Endothelial cell of umbilical vein (primary cell): ENCODE results near the gene TRERF1.

Experiments
- EZH2 ChIP-seq: IDR thresholded peaks from 2 replicates; pipeline ENCODE4 v1.6.1; 2012; ENCODE audit warnings: borderline replicate concordance, low read depth, mild to moderate bottlenecking, moderate library complexity, low read length, inconsistent platforms; ENCODE audit not compliant: severe bottlenecking
- POLR2A ChIP-seq: IDR thresholded peaks from 2 replicates; pipeline ENCODE4 v1.6.1; 2012; ENCODE audit warnings: low read depth, mild to moderate bottlenecking, control low read depth, low read length
- POLR2AphosphoS5 ChIP-seq: IDR thresholded peaks from 2 replicates; pipeline ENCODE4 v1.6.1; 2012; ENCODE audit warnings: low read depth, mild to moderate bottlenecking, control low read depth, low read length, moderate library complexity; ENCODE audit not compliant: insufficient read depth
- TF ChIP-seq, protein P1 (sequence below), 2 donors: IDR thresholded peaks; 1 replicate in 1 of 2; 2 replicates in 1 of 2; pipeline ENCODE4 v1.5.1; 2011; ENCODE audit warnings: low read length in 2 of 2, mild to moderate bottlenecking in 2 of 2, moderate library complexity in 2 of 2, control low read depth in 1 of 2, inconsistent platforms in 1 of 2, low read depth in 1 of 2; ENCODE audit not compliant: insufficient read depth in 1 of 2; ENCODE audit errors: extremely low read depth in 1 of 2

DNA sequence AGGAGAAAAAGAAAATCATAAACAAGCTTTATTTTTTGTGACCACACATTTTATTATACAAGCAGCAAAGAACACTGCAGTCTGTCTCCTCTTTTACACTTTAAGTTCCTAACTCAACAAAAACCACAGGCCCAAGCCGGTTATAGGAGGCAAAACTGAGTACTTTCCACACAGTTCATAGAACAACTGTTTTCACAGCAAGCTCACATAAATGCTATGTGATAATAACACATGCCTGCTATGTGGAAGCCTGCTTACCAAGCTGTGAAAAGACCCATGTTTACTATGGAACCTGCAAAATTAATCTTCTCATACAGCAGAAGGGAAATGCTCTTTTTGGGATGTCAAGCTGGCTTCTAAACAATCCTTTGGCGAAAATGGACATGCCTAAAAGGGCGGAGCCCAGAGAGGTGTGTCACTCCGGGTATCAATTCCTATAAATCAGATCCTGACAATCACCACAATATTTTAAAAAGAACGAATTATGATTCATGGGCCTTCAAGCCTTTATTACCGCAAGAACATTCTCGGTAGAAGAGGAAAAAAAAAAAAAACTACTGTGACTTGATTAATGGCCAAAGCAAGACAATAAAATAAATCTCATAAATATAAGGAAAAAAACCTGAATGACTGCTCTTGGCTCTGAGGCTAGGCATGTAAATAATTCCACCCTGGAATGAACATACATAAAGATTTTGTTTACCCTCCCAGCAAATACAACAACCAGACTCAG is 2.6 kb downstream of the TRERF1 start:
- TF ChIP-seq, protein P1, sequence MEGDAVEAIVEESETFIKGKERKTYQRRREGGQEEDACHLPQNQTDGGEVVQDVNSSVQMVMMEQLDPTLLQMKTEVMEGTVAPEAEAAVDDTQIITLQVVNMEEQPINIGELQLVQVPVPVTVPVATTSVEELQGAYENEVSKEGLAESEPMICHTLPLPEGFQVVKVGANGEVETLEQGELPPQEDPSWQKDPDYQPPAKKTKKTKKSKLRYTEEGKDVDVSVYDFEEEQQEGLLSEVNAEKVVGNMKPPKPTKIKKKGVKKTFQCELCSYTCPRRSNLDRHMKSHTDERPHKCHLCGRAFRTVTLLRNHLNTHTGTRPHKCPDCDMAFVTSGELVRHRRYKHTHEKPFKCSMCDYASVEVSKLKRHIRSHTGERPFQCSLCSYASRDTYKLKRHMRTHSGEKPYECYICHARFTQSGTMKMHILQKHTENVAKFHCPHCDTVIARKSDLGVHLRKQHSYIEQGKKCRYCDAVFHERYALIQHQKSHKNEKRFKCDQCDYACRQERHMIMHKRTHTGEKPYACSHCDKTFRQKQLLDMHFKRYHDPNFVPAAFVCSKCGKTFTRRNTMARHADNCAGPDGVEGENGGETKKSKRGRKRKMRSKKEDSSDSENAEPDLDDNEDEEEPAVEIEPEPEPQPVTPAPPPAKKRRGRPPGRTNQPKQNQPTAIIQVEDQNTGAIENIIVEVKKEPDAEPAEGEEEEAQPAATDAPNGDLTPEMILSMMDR (IDR thresholded peaks at IDR 0.05; ENCODE audit: extremely low read depth in 1 of 2, insufficient read depth in 1 of 2, low read depth in 1 of 2, low read length in 2 of 2), result no peak
- TF ChIP-seq POLR2A (no peak), EZH2 (no peak), POLR2AphosphoS5 (no peak)
